Left colon (tissue), 2 donors: ENCODE data around the gene EVI2A. TPM values are rescaled to one million over a fixed set of nuclear protein-coding genes. Genes with fewer than 3 reads are reported as not detected.
"Not testable (repeated sequence)": the region's sequence is repeated elsewhere in the genome, so short reads cannot be mapped to it uniquely, and the experiment has no call there.

Experiments used
- ATAC-seq: fragments of 200-7000 bp; cut with Tn5 transposase; one replicate; pipeline ENCODE4 v1.9.1; 2020; ENCODE audit warnings: mild to moderate bottlenecking, moderate library complexity
- DNase-seq, 2 donors: peaks; one replicate each; pipeline ENCODE4 v3.0.0-alpha.2; 2020
- intact Hi-C, 2 donors: fragments of 100-400 bp; cut with DNase I in 1 of 2; cut with micrococcal nuclease in 1 of 2; formaldehyde crosslinking; loops; one replicate each; pipeline versions ENCODE4 v1.11.2 to v1.14.0; 2022; cut with DNase I, micrococcal nuclease
- total RNA-seq, 2 donors: library from RNA; stranded (reverse); fragmentation: NEBNext Ultra II Directional; extraction: Animal tissue kit (Norgen Biotek cat#: 25700); gene quantifications; one replicate each; pipeline ENCODE4 v1.2.1, GENCODE V29; 2021
- donor health status: DM: no; HTN: no; CAD: no.
- donor health status: DM: yes; HTN: yes; CAD: no.

EVI2A gene
- total RNA-seq, 2 donors from 2014 or later = 0.98 to 3.4 TPM

DNA sequence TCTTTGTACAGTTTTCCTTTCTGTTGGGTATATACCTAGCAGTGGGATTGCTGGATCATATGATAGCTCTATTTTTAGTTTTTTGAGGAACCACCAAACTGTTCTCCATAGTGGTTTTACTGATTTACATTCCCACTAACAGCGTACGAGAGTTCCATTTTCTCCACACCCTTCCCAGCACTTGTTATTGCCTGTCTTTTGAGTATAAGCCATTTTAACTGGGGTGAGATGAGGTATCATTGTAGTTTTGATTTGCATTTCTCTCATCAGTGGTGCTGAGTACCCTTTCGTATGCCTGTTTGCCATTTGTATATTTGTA, 6.7 kb downstream of the EVI2A start:
- no peak for ATAC-seq
- no peak for DNase-seq
- intact Hi-C loops = no loop called here

GRCh38 chr17:31313982-31314781, 7.2 kb downstream of the EVI2A start, which contains the start of gene EVI2B:
Gene EVI2B, minus strand, starts transcription at chr17:31314054. Its CDS starts 8,445 bp downstream, at chr17:31305609.
- ATAC-seq (peak; percentile 93), DNase-seq (no peak)
- intact Hi-C loops = no loop called here

GRCh38 chr17:31312223-31312622, 9.2 kb downstream of the EVI2A start:
- intact Hi-C loops, ATAC-seq: not testable (repeated sequence)
- peak in 1 of 2 donors; percentile 31 for DNase-seq

- intact Hi-C loops = no loop called here
- DNase-seq (no peak), ATAC-seq (no peak)
These were observed 9.9 kb downstream of the EVI2A start for GRCh38 chr17:31311526-31311925.

- intact Hi-C loops = no loop called here
- DNase-seq (peak in 1 of 2 donors; percentile 24), ATAC-seq (no peak)
These were observed 10.5 kb downstream of the EVI2A start for GRCh38 chr17:31310886-31311285.

- no peak for DNase-seq
- intact Hi-C loops = no loop called here
- ATAC-seq = no peak
These were observed 11.2 kb downstream of the EVI2A start for GRCh38 chr17:31310260-31310659.

- no peak for DNase-seq
- no peak for ATAC-seq
- intact Hi-C loops = no loop called here
These were observed 11.9 kb downstream of the EVI2A start for GRCh38 chr17:31309556-31309955.

GRCh38 chr17:31308372-31309334, 12.8 kb downstream of the EVI2A start:
- intact Hi-C loops = no loop called here
- no peak for DNase-seq
- ATAC-seq = peak; percentile 85

DNA sequence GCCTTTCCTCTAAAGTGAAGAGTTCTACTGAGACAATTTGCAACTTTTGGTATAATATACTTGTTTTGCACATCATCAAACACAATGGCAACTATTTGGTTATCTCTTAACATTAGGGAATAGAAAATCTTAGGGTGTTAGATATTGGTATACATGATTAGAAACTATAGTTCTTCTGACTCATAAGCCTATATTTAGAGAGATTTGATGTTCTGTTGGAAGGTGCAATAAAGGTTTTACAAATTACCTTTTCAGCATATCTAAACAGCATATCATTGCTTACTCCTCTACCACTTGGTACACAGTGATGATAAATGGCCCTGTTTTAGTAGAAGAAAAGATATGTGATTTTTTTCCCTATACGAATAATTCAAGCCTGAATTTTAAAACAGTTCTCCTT, 13.8 kb downstream of the EVI2A start:
- ATAC-seq (no peak), DNase-seq (no peak)
- intact Hi-C loops = no loop called here

DNA sequence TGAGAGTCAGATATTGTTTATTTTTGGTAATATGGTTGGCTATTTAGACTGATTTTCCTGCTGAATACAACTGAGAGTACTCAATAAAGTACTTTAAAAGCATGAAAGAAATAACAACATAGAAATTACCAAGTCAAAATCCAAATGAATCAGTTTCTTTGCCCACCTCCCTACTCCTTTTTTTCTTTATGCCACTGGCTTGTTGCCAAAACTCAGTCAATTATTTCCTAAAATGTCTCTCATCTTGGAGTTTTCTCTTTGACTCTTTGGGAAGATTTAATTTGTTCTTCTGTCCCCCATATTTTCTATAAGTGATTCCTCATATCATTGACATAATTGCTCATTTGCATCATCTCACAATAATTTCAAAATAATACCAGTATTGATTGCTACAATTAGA, 21.8 kb downstream of the EVI2A start:
- DNase-seq (no peak), ATAC-seq (no peak)
- intact Hi-C loops = no loop called here

DNA sequence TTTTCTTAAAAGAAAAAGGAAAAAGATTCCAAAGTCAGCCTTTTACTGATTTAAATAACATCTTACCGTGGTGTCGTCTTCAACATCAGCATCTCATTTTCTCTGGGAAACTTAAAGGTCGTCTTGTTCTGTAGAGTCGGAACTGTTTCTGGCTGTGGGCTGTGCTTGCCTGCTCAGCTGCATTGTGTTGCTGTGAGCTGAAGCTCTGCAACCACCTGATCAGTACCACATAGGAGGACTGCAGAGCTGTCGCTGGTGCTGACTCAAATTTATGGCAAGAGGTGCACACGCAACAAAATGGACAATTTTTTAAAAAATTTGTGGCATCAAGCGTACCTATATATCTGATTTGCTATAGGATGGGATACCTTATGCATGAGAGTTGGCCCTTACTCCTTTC, 24.3 kb downstream of the EVI2A start, which contains the start of gene OMG:
OMG (minus strand) TSS at position 150 of the 400 bp plus-strand sequence. CDS start 908 bp downstream, outside the sequence.
- ATAC-seq (no peak), DNase-seq (no peak)
- intact Hi-C loops = no loop called here

- DNase-seq = no peak
- intact Hi-C loops = no loop called here
- no peak for ATAC-seq
These were observed 25.3 kb downstream of the EVI2A start for GRCh38 chr17:31296142-31296541.

GRCh38 chr17:31295489-31295871, 25.9 kb downstream of the EVI2A start:
- ATAC-seq = no peak
- no peak for DNase-seq
- intact Hi-C loops = no loop called here

DNA sequence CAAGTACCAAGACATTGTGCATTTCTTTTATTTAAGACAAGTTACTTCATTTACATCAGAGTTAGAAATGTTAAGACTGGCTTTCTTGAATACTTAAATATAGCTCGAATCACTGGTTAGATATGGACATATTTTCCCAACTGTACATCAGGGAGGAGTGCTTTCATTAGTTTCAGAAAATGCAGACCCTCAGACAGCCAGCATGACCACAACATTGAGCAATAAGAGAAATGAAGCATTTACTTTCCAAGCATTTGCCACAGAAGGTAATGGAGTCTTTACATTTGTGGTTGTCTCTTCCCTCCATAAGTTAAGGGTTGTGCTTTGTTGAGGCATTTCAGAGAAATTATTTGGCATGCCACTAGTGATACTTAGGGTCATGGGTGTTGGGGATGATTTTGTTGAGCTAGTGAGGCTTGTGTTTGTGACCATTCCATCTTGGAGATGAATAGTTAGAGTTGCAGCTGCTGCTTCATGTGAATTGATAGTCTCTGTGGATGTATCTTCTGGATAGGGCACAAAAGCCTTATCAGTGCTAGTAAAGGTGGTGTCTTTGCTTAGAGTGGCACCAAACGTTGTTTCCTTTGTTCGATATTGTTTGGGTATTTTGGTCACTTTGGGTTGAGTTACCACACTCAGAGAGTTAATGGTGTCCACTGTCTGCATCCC, 26.5 kb downstream of the EVI2A start:
- no peak for ATAC-seq
- DNase-seq = no peak
- intact Hi-C loops = no loop called here

DNA sequence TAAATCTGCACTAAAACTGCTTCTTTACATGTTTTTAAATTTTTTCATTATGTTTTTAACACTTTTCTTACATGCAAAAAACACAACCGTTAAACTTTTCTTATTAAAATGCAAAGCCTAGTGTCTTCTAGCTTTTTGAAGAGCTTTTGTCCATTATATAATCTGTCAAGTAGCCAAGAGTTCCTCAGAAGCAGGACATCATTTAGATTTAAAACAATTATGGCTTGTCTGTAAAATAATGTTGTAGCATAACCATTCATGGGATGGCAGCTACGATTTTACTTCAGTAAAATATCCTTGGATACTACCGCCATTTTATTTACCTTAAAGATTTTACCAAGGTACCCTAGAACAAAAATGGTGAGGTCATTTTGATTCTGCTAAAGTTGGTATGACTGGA, 27.2 kb downstream of the EVI2A start:
- ATAC-seq (no peak), DNase-seq (no peak)
- intact Hi-C loops = no loop called here

GRCh38 chr17:31293581-31293980, 27.8 kb downstream of the EVI2A start:
- intact Hi-C loops = no loop called here
- DNase-seq (no peak), ATAC-seq (no peak)

GRCh38 chr17:31291820-31292219, 29.6 kb downstream of the EVI2A start:
- intact Hi-C loops = no loop called here
- DNase-seq (no peak), ATAC-seq (no peak)

DNA sequence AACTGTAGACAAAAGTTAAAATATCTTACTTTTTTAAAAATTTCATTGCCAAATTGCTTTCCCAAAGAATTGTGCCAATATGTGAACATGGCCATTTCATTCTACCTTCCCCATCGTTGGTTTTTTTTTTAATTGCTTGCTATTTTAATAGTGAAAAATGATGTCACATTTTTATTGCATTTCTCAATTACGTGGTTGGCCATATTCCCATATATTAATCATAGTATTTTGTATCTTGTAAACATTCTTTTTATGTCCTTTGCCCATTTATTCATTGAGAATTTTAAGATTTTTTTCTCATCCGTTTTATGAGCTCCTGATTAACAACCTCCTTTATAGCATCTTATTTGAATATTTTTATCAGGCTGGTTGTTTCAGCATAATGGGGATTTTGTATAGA, 31.6 kb downstream of the EVI2A start:
- no peak for DNase-seq
- no peak for ATAC-seq
- intact Hi-C loops = no loop called here

GRCh38 chr17:31287932-31288331, 33.5 kb downstream of the EVI2A start:
- ATAC-seq, intact Hi-C loops, DNase-seq: not testable (repeated sequence)
